OCI-LY1 (cell line): ENCODE results near the gene RAD51B.

Experiments
- H2AFZ ChIP-seq: fragments of 200-600 bp; sonication (generic), shearing (Covaris generic); 2 replicates; pipeline ENCODE4 v1.6.0; 2014; ENCODE audit warnings: antibody characterized with exemption, mild to moderate bottlenecking, low read length
- H3F3A ChIP-seq: fragments of 200-600 bp; sonication (generic), shearing (Covaris generic); 2 replicates; pipeline ENCODE4 v1.6.0; 2014; ENCODE audit warnings: mild to moderate bottlenecking, antibody characterized with exemption, low read length, moderate library complexity; ENCODE audit not compliant: insufficient read depth
- H3K27ac ChIP-seq: fragments of 200-600 bp; sonication (generic); 2 replicates; pipeline ENCODE4 v1.5.1; 2014; ENCODE audit warnings: low read length, mixed run types, mild to moderate bottlenecking, low read depth; ENCODE audit not compliant: poor library complexity, severe bottlenecking
- H3K27me3 ChIP-seq: fragments of 200-600 bp; sonication (generic); 2 replicates; pipeline ENCODE4 v1.6.0; 2014; ENCODE audit warnings: antibody characterized with exemption, mild to moderate bottlenecking, low read length, moderate library complexity; ENCODE audit not compliant: insufficient read depth
- H3K36me3 ChIP-seq: fragments of 200-600 bp; sonication (generic); 2 replicates; pipeline ENCODE4 v1.6.1; 2014; ENCODE audit warnings: mild to moderate bottlenecking, antibody characterized with exemption, low read length, moderate library complexity, mixed read lengths; ENCODE audit not compliant: insufficient read depth
- H3K4me1 ChIP-seq: fragments of 200-600 bp; sonication (generic); 2 replicates; pipeline ENCODE4 v1.5.1; 2014; ENCODE audit warnings: mild to moderate bottlenecking, low read length, moderate library complexity; ENCODE audit not compliant: insufficient read depth, severe bottlenecking
- H3K4me2 ChIP-seq: fragments of 200-600 bp; sonication (generic), shearing (Covaris generic); 2 replicates; pipeline ENCODE4 v1.6.1; 2014; ENCODE audit warnings: low read length
- H3K4me3 ChIP-seq: fragments of 200-600 bp; sonication (generic); 2 replicates; pipeline ENCODE4 v1.5.1; 2014; ENCODE audit warnings: low read length, low read depth, mild to moderate bottlenecking, mixed read lengths; ENCODE audit not compliant: poor library complexity, severe bottlenecking
- H3K79me2 ChIP-seq: fragments of 200-600 bp; shearing (Covaris generic); 2 replicates; pipeline ENCODE4 v1.6.1; 2016; ENCODE audit warnings: mixed run types, low read length, mixed read lengths; ENCODE audit not compliant: insufficient read depth
- H3K9ac ChIP-seq: fragments of 200-600 bp; sonication (generic), shearing (Covaris generic); 2 replicates; pipeline ENCODE4 v1.6.1; 2014; ENCODE audit warnings: mild to moderate bottlenecking, low read length, mixed read lengths
- H3K9me2 ChIP-seq: fragments of 200-600 bp; sonication (generic), shearing (Covaris generic); 2 replicates; pipeline ENCODE4 v1.6.1; 2014; ENCODE audit warnings: low read depth, mild to moderate bottlenecking, low read length, mixed read lengths
- H3K9me3 ChIP-seq: fragments of 200-600 bp; shearing (Covaris generic); 2 replicates; pipeline ENCODE4 v1.6.1; 2014; ENCODE audit warnings: low read length, mixed read lengths
- H4K20me1 ChIP-seq: fragments of 200-600 bp; sonication (generic), shearing (Covaris generic); 2 replicates; pipeline ENCODE4 v1.6.0; 2016; ENCODE audit warnings: mild to moderate bottlenecking, low read length; ENCODE audit not compliant: insufficient read depth
- EZH2 ChIP-seq: fragments of 200-600 bp; sonication (generic), shearing (Covaris generic); IDR thresholded peaks from 2 replicates; pipeline ENCODE4 v1.8.0; 2017; ENCODE audit warnings: borderline replicate concordance, mixed run types, mild to moderate bottlenecking, antibody characterized with exemption, low read length, moderate library complexity, mixed read lengths
- TF ChIP-seq, protein P1 (sequence below): fragments of 200-600 bp; sonication (generic), shearing (Covaris generic); IDR thresholded peaks from 2 replicates; pipeline ENCODE4 v1.5.1; 2017; ENCODE audit warnings: mild to moderate bottlenecking, antibody characterized with exemption, low read length, moderate library complexity, mixed read lengths

RAD51B gene

DNA sequence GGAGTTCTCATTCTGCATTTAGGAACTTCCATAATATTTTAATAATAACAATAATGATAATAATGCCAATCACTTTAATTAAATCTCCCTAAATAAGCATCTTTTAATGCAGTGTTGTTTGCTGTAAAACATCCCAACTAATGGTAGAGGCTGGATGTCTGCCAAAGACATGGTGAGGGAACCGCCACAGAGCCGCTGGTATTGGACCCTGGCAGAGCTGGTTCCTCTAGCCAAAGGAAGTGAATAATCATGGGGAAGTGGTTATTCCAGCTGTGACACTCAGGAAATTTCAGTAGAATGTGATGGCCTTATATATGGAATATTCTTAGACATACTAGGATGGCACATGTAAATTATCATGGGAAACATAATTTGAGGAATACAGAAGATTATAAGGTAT, 490.0 kb downstream of the RAD51B start:
- H3K36me3 ChIP-seq = no peaks in the 10 kb centered on the region
- TF ChIP-seq, protein P1, sequence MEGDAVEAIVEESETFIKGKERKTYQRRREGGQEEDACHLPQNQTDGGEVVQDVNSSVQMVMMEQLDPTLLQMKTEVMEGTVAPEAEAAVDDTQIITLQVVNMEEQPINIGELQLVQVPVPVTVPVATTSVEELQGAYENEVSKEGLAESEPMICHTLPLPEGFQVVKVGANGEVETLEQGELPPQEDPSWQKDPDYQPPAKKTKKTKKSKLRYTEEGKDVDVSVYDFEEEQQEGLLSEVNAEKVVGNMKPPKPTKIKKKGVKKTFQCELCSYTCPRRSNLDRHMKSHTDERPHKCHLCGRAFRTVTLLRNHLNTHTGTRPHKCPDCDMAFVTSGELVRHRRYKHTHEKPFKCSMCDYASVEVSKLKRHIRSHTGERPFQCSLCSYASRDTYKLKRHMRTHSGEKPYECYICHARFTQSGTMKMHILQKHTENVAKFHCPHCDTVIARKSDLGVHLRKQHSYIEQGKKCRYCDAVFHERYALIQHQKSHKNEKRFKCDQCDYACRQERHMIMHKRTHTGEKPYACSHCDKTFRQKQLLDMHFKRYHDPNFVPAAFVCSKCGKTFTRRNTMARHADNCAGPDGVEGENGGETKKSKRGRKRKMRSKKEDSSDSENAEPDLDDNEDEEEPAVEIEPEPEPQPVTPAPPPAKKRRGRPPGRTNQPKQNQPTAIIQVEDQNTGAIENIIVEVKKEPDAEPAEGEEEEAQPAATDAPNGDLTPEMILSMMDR = no peak
- TF ChIP-seq EZH2 = no peak
- H2AFZ ChIP-seq = no peak overlapping the region
- no peaks in the 10 kb centered on the region for H3K27me3 ChIP-seq
- no peaks in the 10 kb centered on the region for H3K9me3 ChIP-seq
- H3K79me2 ChIP-seq = no peaks in the 10 kb centered on the region
- H3K9ac ChIP-seq = no peak overlapping the region
- no peaks in the 10 kb centered on the region for H3K9me2 ChIP-seq
- no peak overlapping the region for H3K4me2 ChIP-seq
- H3K4me1 ChIP-seq = peaks cover 69% of the 10 kb centered on the region
- no peaks in the 10 kb centered on the region for H4K20me1 ChIP-seq
- no peak overlapping the region for H3K27ac ChIP-seq
- H3K4me3 ChIP-seq = no peak overlapping the region
- H3F3A ChIP-seq = no peaks in the 10 kb centered on the region

GRCh38 chr14:68312300-68312699, 492.7 kb downstream of the RAD51B start:
- no peak overlapping the region for H3K27ac ChIP-seq

GRCh38 chr14:68312884-68313610, 493.5 kb downstream of the RAD51B start:
- no peak overlapping the region for H2AFZ ChIP-seq
- no peak overlapping the region for H3K4me3 ChIP-seq
- H3K27me3 ChIP-seq = no peaks in the 10 kb centered on the region
- H3F3A ChIP-seq = no peaks in the 10 kb centered on the region
- peak overlapping the region; percentile 19; the same call in 1 of the 2 replicates for H3K9ac ChIP-seq
- no peaks in the 10 kb centered on the region for H3K9me2 ChIP-seq
- H3K27ac ChIP-seq = peak overlapping the region; percentile 61
- H3K36me3 ChIP-seq = no peaks in the 10 kb centered on the region
- H3K4me2 ChIP-seq = peak overlapping the region; percentile 14; the same call in 1 of the 2 replicates
- H3K9me3 ChIP-seq = no peaks in the 10 kb centered on the region
- no peaks in the 10 kb centered on the region for H4K20me1 ChIP-seq
- H3K4me1 ChIP-seq = peaks cover 38% of the 10 kb centered on the region
- no peak for TF ChIP-seq EZH2
- TF ChIP-seq, protein P1 = no peak
- H3K79me2 ChIP-seq = no peaks in the 10 kb centered on the region

More at GRCh38 chr14:68312300-68312699, 492.7 kb downstream of the RAD51B start:
- H3K36me3 ChIP-seq = no peaks in the 10 kb centered on the region
- no peaks in the 10 kb centered on the region for H3F3A ChIP-seq
- H3K4me3 ChIP-seq = no peak overlapping the region
- no peaks in the 10 kb centered on the region for H3K9me2 ChIP-seq
- no peak overlapping the region for H2AFZ ChIP-seq
- TF ChIP-seq, protein P1 = no peak
- TF ChIP-seq EZH2 = no peak
- H3K9me3 ChIP-seq = no peaks in the 10 kb centered on the region
- H3K4me2 ChIP-seq = no peak overlapping the region
- H4K20me1 ChIP-seq = no peaks in the 10 kb centered on the region
- H3K79me2 ChIP-seq = no peaks in the 10 kb centered on the region
- H3K27me3 ChIP-seq = no peaks in the 10 kb centered on the region
- no peak overlapping the region for H3K9ac ChIP-seq
- H3K4me1 ChIP-seq = peaks cover 45% of the 10 kb centered on the region
